HepG2 (cell line): ENCODE measurements around the gene IQCE. TPM values are rescaled to one million over a fixed set of nuclear protein-coding genes. Genes with fewer than 3 reads are reported as not detected.

ENCODE experiments used
- GABPB1 ChIP-seq: IDR thresholded peaks from 2 replicates; pipeline ENCODE4 v1.6.1; 2016; ENCODE audit warnings: mild to moderate bottlenecking, missing genetic modification reagents, moderate library complexity, missing compliant biosample characterization
- HNF1B ChIP-seq: sonication (generic); formaldehyde crosslinking; IDR thresholded peaks from 2 replicates; pipeline ENCODE4 v1.5.1; 2020; ENCODE audit warnings: mild to moderate bottlenecking, moderate library complexity, missing genetic modification reagents
- KLF16 ChIP-seq, 2 experiments: sonication (generic) in 1 of 2; formaldehyde crosslinking in 1 of 2; IDR thresholded peaks; 2 replicates each; pipeline versions ENCODE4 v1.6.1 to v1.8.0; 2016 to 2023; ENCODE audit warnings: missing genetic modification reagents in 2 of 2, missing compliant biosample characterization in 1 of 2
- POLR2A ChIP-seq, 2 experiments: IDR thresholded peaks; 2 replicates each; pipeline ENCODE4 v1.6.1; 2011; ENCODE audit warnings: low read depth in 2 of 2, low read length in 2 of 2, mild to moderate bottlenecking in 1 of 2, moderate library complexity in 1 of 2; ENCODE audit not compliant: insufficient read depth in 1 of 2
- RNF219 ChIP-seq: sonication (generic); formaldehyde crosslinking; IDR thresholded peaks from 2 replicates; pipeline ENCODE4 v1.5.0; 2020; ENCODE audit warnings: mild to moderate bottlenecking, missing genetic modification reagents
- ZNF124 ChIP-seq: sonication (generic); formaldehyde crosslinking; IDR thresholded peaks from 2 replicates; pipeline ENCODE4 v1.4.0; 2020; ENCODE audit warnings: missing genetic modification reagents
- ZNF468 ChIP-seq: sonication (generic); formaldehyde crosslinking; IDR thresholded peaks from 2 replicates; pipeline ENCODE4 v1.8.0; 2022; ENCODE audit warnings: mild to moderate bottlenecking, moderate library complexity, missing genetic modification reagents
- polyA plus RNA-seq, 8 experiments: library from polyadenylated mRNA; depleted of rRNA in 3 of 8; stranded (reverse) in 7 of 8; unstranded in 1 of 8; fragments of >200 nt; fragmentation: Illumina TruSeq in 4 of 8; extraction: Trizol in 4 of 8; gene quantifications; 2 replicates each; pipeline versions ENCODE4 v1.2.1 to v1.2.3, GENCODE V29; 2011 to 2016; ENCODE audit warnings: low read depth in 4 of 8, missing spikeins in 1 of 8, mixed read lengths in 1 of 8; ENCODE audit not compliant: insufficient read depth in 1 of 8
- total RNA-seq, 5 experiments: library from RNA; depleted of rRNA; stranded (reverse); fragments of >200 nt; fragmentation: Illumina TruSeq; extraction: Trizol; gene quantifications; 2 replicates each; pipeline ENCODE4 v1.2.3, GENCODE V29; 2016; ENCODE audit warnings: low read depth in 1 of 5

IQCE gene
- total and polyA plus RNA-seq, 2 of the 13 experiments (the other 11 are each of a cell fraction or from before 2014, with no cell fraction given), result 1.5 to 2.5 TPM

GRCh38 chr7:2633538-2634266, 74.9 kb downstream of the IQCE start (continued):
- TF ChIP-seq KLF16 (CRISPR knock-in tag; IDR thresholded peaks at IDR 0.05) (peak in 1 of 2 experiments; percentile 11; a peak in 1 of 4 replicates), POLR2A (IDR thresholded peaks at IDR 0.05; ENCODE audit: insufficient read depth in 1 of 2, low read depth in 2 of 2, low read length in 2 of 2) (no peak), HNF1B (CRISPR knock-in tag) (0 out of 2 replicates have a peak, but pooled peaks have one; percentile 17), RNF219 (CRISPR knock-in tag) (no peak), GABPB1 (CRISPR knock-in tag) (peak; percentile 12; the same call in 1 of the 2 replicates), ZNF468 (no peak), ZNF124 (CRISPR knock-in tag) (peak; percentile 35; the same call in 1 of the 2 replicates)
